Spleen (tissue), 7 donors: ENCODE results near the gene SFT2D1.

Source experiments
- CTCF ChIP-seq, 11 experiments: fragments of 200-600 bp in 7 of 11; fragments of 450-650 bp in 4 of 11; sonication (generic) in 4 of 11; IDR thresholded peaks in 8 of 11; conservative IDR thresholded peaks in 3 of 11; 1 replicate in 7 of 11; 2 replicates in 4 of 11; pipeline versions ENCODE4 v1.4.0 to v1.8.0; 2016 to 2021; ENCODE audit warnings: antibody characterized with exemption in 11 of 11, inconsistent platforms in 4 of 11, mild to moderate bottlenecking in 1 of 11
- POLR2A ChIP-seq, 3 donors: fragments of 450-650 bp; IDR thresholded peaks; one replicate each; pipeline ENCODE4 v1.5.1; 2017; ENCODE audit warnings: antibody characterized with exemption in 3 of 3, mild to moderate bottlenecking in 1 of 3
- donor health status: DM: no; HTN: no; CAD: no; lungs with moderate emphysema.
- donor health status: DM: no; HTN: no; CAD: no.
- donor health status: DM: no; HTN: no; CAD: no.

GRCh38 chr6:166342349-166343149 lies at the start of gene SFT2D1:
- peak; percentile 77 to 94 (median 92) for TF ChIP-seq POLR2A (IDR thresholded peaks at IDR 0.05)
- peak in 4 of 11 experiments; percentile 10 to 35 (median 20) for TF ChIP-seq CTCF (IDR thresholded peaks at IDR 0.05 in 8 of 11, conservative IDR thresholded peaks at IDR 0.05 in 3 of 11)
